Neural cell (in vitro differentiated cells): Measurements from ENCODE around the gene CEMIP. TPM values are rescaled to one million over a fixed set of nuclear protein-coding genes. Genes with fewer than 3 reads are reported as not detected.

Source experiments
- H2AFZ ChIP-seq: fragments of 200-600, 300-800 bp; sonication (generic), shearing (Covaris generic); 2 replicates; pipeline ENCODE4 v1.6.0; 2014; ENCODE audit warnings: low read depth, mild to moderate bottlenecking, antibody characterized with exemption, low read length, moderate library complexity
- H3F3A ChIP-seq: fragments of 200-600 bp; shearing (Covaris generic); 2 replicates; pipeline ENCODE4 v1.6.1; 2016; ENCODE audit warnings: mild to moderate bottlenecking, moderate library complexity, mixed read lengths, antibody characterized with exemption, low read length; ENCODE audit not compliant: insufficient read depth, poor library complexity, severe bottlenecking
- H3K27ac ChIP-seq: fragments of 200-600, 300-800 bp; sonication (generic), shearing (Covaris generic); 2 replicates; pipeline ENCODE4 v1.5.1; 2014; ENCODE audit warnings: mild to moderate bottlenecking, low read length, moderate library complexity
- H3K27me3 ChIP-seq: fragments of 300-800, 200-600 bp; sonication (generic), shearing (Covaris generic); 2 replicates; pipeline ENCODE4 v1.6.0; 2014; ENCODE audit warnings: mild to moderate bottlenecking, low read depth, low read length, moderate library complexity; ENCODE audit not compliant: insufficient read depth
- H3K36me3 ChIP-seq: fragments of 300-800, 200-600 bp; sonication (generic), shearing (Covaris generic); 2 replicates; pipeline ENCODE4 v1.5.1; 2014; ENCODE audit warnings: mild to moderate bottlenecking, antibody characterized with exemption, low read length, moderate library complexity; ENCODE audit not compliant: insufficient read depth
- H3K4me2 ChIP-seq: fragments of 300-800, 200-600 bp; sonication (generic), shearing (Covaris generic); 2 replicates; pipeline ENCODE4 v1.6.0; 2014; ENCODE audit warnings: mild to moderate bottlenecking, low read length
- H3K4me3 ChIP-seq: fragments of 300-800, 200-600 bp; sonication (generic), shearing (Covaris generic); 2 replicates; pipeline ENCODE4 v1.5.1; 2014; ENCODE audit warnings: mild to moderate bottlenecking, low read length, moderate library complexity
- H3K79me2 ChIP-seq: fragments of 200-600 bp; shearing (Covaris generic); replicated peaks from 2 replicates; pipeline ENCODE4 v1.6.0; 2014; ENCODE audit warnings: mild to moderate bottlenecking, low read length, moderate library complexity; ENCODE audit not compliant: insufficient read depth
- H3K9ac ChIP-seq: fragments of 300-800, 200-600 bp; sonication (generic), shearing (Covaris generic); 2 replicates; pipeline ENCODE4 v1.6.1; 2016; ENCODE audit warnings: mild to moderate bottlenecking, low read length, mixed read lengths
- H3K9me2 ChIP-seq: fragments of 200-600 bp; shearing (Covaris generic); 2 replicates; pipeline ENCODE4 v1.6.1; 2016; ENCODE audit warnings: mild to moderate bottlenecking, low read length, mixed read lengths; ENCODE audit not compliant: insufficient read depth
- H3K9me3 ChIP-seq: fragments of 200-600, 300-800 bp; sonication (generic), shearing (Covaris generic); 2 replicates; pipeline ENCODE4 v1.6.1; 2016; ENCODE audit warnings: mild to moderate bottlenecking, mixed run types, low read length, moderate library complexity, mixed read lengths
- H4K20me1 ChIP-seq: fragments of 200-600 bp; shearing (Covaris generic); 2 replicates; pipeline ENCODE4 v1.6.1; 2016; ENCODE audit warnings: mild to moderate bottlenecking, mixed run types; ENCODE audit not compliant: insufficient read depth
- EP300 ChIP-seq: fragments of 450-650 bp; conservative IDR thresholded peaks from 2 replicates; pipeline ENCODE4 v1.6.1; 2014; ENCODE audit warnings: antibody characterized with exemption, mild to moderate bottlenecking, moderate library complexity; ENCODE audit not compliant: poor library complexity, severe bottlenecking
- EZH2 ChIP-seq: fragments of 200-600, 300-800 bp; shearing (Covaris generic), sonication (generic); IDR thresholded peaks from 2 replicates; pipeline ENCODE4 v1.6.1; 2014; ENCODE audit warnings: antibody characterized with exemption, low read length, borderline replicate concordance, mild to moderate bottlenecking; ENCODE audit not compliant: insufficient read depth, poor library complexity, severe bottlenecking
- MXI1 ChIP-seq: fragments of 450-650 bp; conservative IDR thresholded peaks from 2 replicates; pipeline ENCODE4 v1.6.1; 2014; ENCODE audit warnings: antibody characterized with exemption, mild to moderate bottlenecking; ENCODE audit not compliant: poor library complexity, severe bottlenecking
- POLR2AphosphoS5 ChIP-seq: IDR thresholded peaks from 2 replicates; pipeline ENCODE4 v1.6.1; 2012
- RAD21 ChIP-seq: fragments of 450-650 bp; conservative IDR thresholded peaks from 2 replicates; pipeline ENCODE4 v1.6.1; 2014; ENCODE audit warnings: antibody characterized with exemption, mild to moderate bottlenecking, moderate library complexity
- REST ChIP-seq: IDR thresholded peaks from 2 replicates; pipeline ENCODE4 v1.6.1; 2012; ENCODE audit warnings: borderline replicate concordance
- SMC3 ChIP-seq: fragments of 450-650 bp; conservative IDR thresholded peaks from 2 replicates; pipeline ENCODE4 v1.6.1; 2014; ENCODE audit warnings: antibody characterized with exemption, mild to moderate bottlenecking, moderate library complexity; ENCODE audit not compliant: poor library complexity
- TAF1 ChIP-seq: IDR thresholded peaks from 2 replicates; pipeline ENCODE4 v1.6.1; 2012; ENCODE audit warnings: low read depth
- polyA plus RNA-seq: library from polyadenylated mRNA; depleted of rRNA; stranded (reverse); fragments of >200 nt; gene quantifications from 2 replicates; pipeline ENCODE4 v1.2.3, GENCODE V29; 2014
- TF ChIP-seq, protein P1 (sequence below): fragments of 450-650 bp; IDR thresholded peaks from 2 replicates; pipeline ENCODE4 v1.5.1; 2014; ENCODE audit warnings: antibody characterized with exemption, mild to moderate bottlenecking, moderate library complexity; ENCODE audit not compliant: poor library complexity, severe bottlenecking

Gene CEMIP
- polyA plus RNA-seq, 1 donor from 2014 or later, result 0.04 TPM

DNA sequence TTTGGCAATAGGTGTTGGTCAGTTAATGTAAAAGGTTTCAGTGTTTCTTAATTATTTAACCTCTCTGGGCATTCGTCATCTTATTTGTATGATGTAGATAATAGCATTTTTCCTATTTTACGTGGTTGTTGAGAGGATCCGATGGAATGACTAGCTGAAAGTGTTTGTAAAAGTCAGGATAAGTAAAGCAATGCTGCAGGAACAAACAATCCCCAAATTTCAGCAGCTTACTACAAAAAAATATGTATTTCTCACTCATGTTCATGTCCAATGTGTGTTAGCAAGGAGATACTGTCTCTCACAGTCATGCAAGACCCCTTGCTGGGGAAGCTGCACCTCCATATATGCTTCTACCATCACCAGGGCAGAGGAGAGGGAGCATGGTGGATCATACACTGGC, 38.7 kb downstream of the CEMIP start:
- no peaks in the 10 kb centered on the region for H3K27me3 ChIP-seq
- TF ChIP-seq RAD21, result no peak
- TF ChIP-seq EZH2, result no peak
- TF ChIP-seq POLR2AphosphoS5, result no peak
- TF ChIP-seq, protein P1, sequence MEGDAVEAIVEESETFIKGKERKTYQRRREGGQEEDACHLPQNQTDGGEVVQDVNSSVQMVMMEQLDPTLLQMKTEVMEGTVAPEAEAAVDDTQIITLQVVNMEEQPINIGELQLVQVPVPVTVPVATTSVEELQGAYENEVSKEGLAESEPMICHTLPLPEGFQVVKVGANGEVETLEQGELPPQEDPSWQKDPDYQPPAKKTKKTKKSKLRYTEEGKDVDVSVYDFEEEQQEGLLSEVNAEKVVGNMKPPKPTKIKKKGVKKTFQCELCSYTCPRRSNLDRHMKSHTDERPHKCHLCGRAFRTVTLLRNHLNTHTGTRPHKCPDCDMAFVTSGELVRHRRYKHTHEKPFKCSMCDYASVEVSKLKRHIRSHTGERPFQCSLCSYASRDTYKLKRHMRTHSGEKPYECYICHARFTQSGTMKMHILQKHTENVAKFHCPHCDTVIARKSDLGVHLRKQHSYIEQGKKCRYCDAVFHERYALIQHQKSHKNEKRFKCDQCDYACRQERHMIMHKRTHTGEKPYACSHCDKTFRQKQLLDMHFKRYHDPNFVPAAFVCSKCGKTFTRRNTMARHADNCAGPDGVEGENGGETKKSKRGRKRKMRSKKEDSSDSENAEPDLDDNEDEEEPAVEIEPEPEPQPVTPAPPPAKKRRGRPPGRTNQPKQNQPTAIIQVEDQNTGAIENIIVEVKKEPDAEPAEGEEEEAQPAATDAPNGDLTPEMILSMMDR, result no peak
- TF ChIP-seq EP300, result no peak
- TF ChIP-seq MXI1, result no peak
- TF ChIP-seq REST, result no peak
- no peak for TF ChIP-seq TAF1
- no peak for TF ChIP-seq SMC3
- H4K20me1 ChIP-seq, result no peaks in the 10 kb centered on the region
- no peaks in the 10 kb centered on the region for H3F3A ChIP-seq
- H3K4me2 ChIP-seq, result no peak overlapping the region
- H3K79me2 ChIP-seq, result no peaks in the 10 kb centered on the region
- H3K9ac ChIP-seq, result no peak overlapping the region
- no peak overlapping the region for H3K27ac ChIP-seq
- H2AFZ ChIP-seq, result no peak overlapping the region
- no peaks in the 10 kb centered on the region for H3K9me2 ChIP-seq
- H3K4me3 ChIP-seq, result no peak overlapping the region
- no peaks in the 10 kb centered on the region for H3K9me3 ChIP-seq
- no peaks in the 10 kb centered on the region for H3K36me3 ChIP-seq

DNA sequence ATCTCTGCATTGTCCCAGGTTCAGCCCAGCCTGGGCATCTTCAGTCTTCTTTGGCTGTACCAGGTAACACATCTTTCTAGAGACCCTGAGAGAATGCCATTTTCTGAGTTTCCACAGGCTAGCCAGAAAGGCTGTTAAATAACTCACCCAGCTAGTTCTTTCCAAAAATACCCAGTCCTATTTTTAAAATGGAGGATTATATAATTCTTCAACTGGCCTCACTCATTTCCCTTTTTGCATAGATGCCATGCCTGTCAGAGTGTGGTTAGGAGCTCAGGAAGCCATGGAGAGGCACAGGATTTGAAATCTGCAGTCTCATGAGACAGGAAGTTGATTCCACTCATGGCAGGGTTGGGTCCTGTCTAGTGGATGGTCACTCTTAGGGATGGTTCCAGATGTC, 39.8 kb downstream of the CEMIP start:
- no peak overlapping the region for H3K9ac ChIP-seq
- H3K79me2 ChIP-seq, result no peaks in the 10 kb centered on the region
- H3K4me2 ChIP-seq, result no peak overlapping the region
- H3K9me2 ChIP-seq, result no peaks in the 10 kb centered on the region
- no peak overlapping the region for H2AFZ ChIP-seq
- no peaks in the 10 kb centered on the region for H4K20me1 ChIP-seq
- no peaks in the 10 kb centered on the region for H3F3A ChIP-seq
- no peaks in the 10 kb centered on the region for H3K27me3 ChIP-seq
- TF ChIP-seq EP300, result no peak
- no peak for TF ChIP-seq POLR2AphosphoS5
- no peak for TF ChIP-seq MXI1
- TF ChIP-seq RAD21, result no peak
- no peak for TF ChIP-seq REST
- TF ChIP-seq SMC3, result no peak
- no peak for TF ChIP-seq TAF1
- TF ChIP-seq, protein P1, result no peak
- TF ChIP-seq EZH2, result no peak
- H3K27ac ChIP-seq, result no peak overlapping the region
- H3K4me3 ChIP-seq, result no peak overlapping the region
- H3K9me3 ChIP-seq, result no peaks in the 10 kb centered on the region
- H3K36me3 ChIP-seq, result no peaks in the 10 kb centered on the region
